ENCODE data around the gene P2RY12.

The P2RY12 gene

DNA sequence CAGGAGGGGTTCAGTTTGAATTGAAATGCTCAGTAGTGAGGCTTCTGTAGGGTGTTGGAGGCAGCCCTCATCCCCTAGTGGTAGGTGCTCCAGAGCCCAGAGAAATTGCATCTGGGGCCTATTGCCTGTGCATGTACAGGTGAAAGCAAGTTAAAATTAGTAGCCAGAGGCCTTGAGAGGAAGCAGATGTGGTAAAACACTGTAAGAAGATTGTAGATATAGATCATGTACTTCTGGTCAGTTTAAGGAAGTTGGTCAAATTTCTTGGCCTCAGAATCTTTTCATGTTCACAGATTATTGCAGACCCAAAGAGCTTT lies 41.7 kb upstream of the P2RY12 start:
- no peaks in the 10 kb centered on the region for H3K27me3 ChIP-seq (ENCODE audit: insufficient read depth, low read length, poor library complexity)
- no peak overlapping the region for H2BK5ac ChIP-seq (ENCODE audit: low read length)
- no peaks in the 10 kb centered on the region for H3K79me2 ChIP-seq (ENCODE audit: control insufficient read depth, insufficient read depth, low read length)
- no peaks in the 10 kb centered on the region for H3K79me1 ChIP-seq (ENCODE audit: low read length)
- H3K27ac ChIP-seq (ENCODE audit: low read depth, low read length) = no peak overlapping the region
- H3K23ac ChIP-seq (ENCODE audit: low read length) = no peak overlapping the region
- no peak overlapping the region for H3K56ac ChIP-seq (ENCODE audit: low read length)
- H4K8ac ChIP-seq (ENCODE audit: low read depth, low read length) = peak overlapping the region; percentile 31
- no peaks in the 10 kb centered on the region for H3K4me1 ChIP-seq (ENCODE audit: control insufficient read depth, low read depth, low read length)
- H3K18ac ChIP-seq (ENCODE audit: low read length) = peak overlapping the region; percentile 77
- no peak overlapping the region for H4K5ac ChIP-seq (ENCODE audit: low read length)
- H2AK5ac ChIP-seq (ENCODE audit: low read length) = no peak overlapping the region
- no peak overlapping the region for H2BK15ac ChIP-seq (replicated peaks; ENCODE audit: low read depth)
- peak; percentile 21 for DNase-seq
- no peaks in the 10 kb centered on the region for H3K36me3 ChIP-seq (ENCODE audit: control insufficient read depth, insufficient read depth, low read length)
- no peak overlapping the region for H3K4me3 ChIP-seq (ENCODE audit: low read length)
- H3K4me2 ChIP-seq (ENCODE audit: low read length) = no peak overlapping the region
- no peak overlapping the region for H3K4ac ChIP-seq (ENCODE audit: low read depth, low read length)
- no peak overlapping the region for H3K9ac ChIP-seq (ENCODE audit: low read length)
- no peak overlapping the region for H2BK120ac ChIP-seq (ENCODE audit: low read depth, low read length)

GRCh38 chr3:151425627-151426340 lies 41.2 kb upstream of the P2RY12 start:
- Histone ChIP-seq H3K56ac (ENCODE audit: low read length) (no peak overlapping the region), H3K79me2 (ENCODE audit: control insufficient read depth, insufficient read depth, low read length) (no peaks in the 10 kb centered on the region), H3K4me3 (ENCODE audit: low read length) (no peak overlapping the region), H2BK15ac (replicated peaks; ENCODE audit: low read depth) (no peak overlapping the region), H3K4me1 (ENCODE audit: control insufficient read depth, low read depth, low read length) (no peaks in the 10 kb centered on the region), H3K27ac (ENCODE audit: low read depth, low read length) (no peak overlapping the region), H3K27me3 (ENCODE audit: insufficient read depth, low read length, poor library complexity) (no peaks in the 10 kb centered on the region), H3K23ac (ENCODE audit: low read length) (no peak overlapping the region), H2BK5ac (ENCODE audit: low read length) (no peak overlapping the region), H2AK5ac (ENCODE audit: low read length) (no peak overlapping the region), H4K5ac (ENCODE audit: low read length) (no peak overlapping the region), H2BK120ac (ENCODE audit: low read depth, low read length) (no peak overlapping the region), H3K18ac (ENCODE audit: low read length) (peak overlapping the region; percentile 77), H3K4ac (ENCODE audit: low read depth, low read length) (no peak overlapping the region), H3K9ac (ENCODE audit: low read length) (no peak overlapping the region), H3K4me2 (ENCODE audit: low read length) (no peak overlapping the region), H3K79me1 (ENCODE audit: low read length) (no peaks in the 10 kb centered on the region), H4K8ac (ENCODE audit: low read depth, low read length) (peak overlapping the region; percentile 31), H3K36me3 (ENCODE audit: control insufficient read depth, insufficient read depth, low read length) (no peaks in the 10 kb centered on the region)
- WGBS (ENCODE audit: extremely low coverage, insufficient coverage, low lambda C conversion rate) = 100% methylated on average over 1 of the region's 4 CpGs
- DNase-seq = peak; percentile 13

DNA sequence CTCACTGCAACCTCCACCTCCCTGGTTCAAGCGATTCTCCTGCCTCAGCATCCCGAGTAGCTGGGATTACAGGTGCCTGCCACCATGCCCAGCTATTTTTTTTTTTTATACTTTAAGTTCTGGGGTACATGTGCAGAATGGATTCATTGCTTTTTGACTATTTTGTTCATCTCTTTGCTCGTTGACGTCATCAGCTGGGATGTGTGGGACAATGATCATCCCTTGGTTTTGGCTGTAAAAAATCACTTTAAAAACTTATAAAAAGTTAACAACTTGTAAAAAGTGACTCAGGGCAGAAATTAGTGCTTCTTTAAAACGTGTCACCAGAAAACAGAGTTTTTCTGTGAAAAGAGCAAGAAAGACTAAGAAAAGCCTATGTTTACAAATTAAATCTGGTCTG lies 38.5 kb upstream of the P2RY12 start:
- Histone ChIP-seq H3K4me3 (ENCODE audit: low read length) (no peak overlapping the region), H2BK120ac (ENCODE audit: low read depth, low read length) (no peak overlapping the region), H3K79me2 (ENCODE audit: control insufficient read depth, insufficient read depth, low read length) (no peaks in the 10 kb centered on the region), H3K18ac (ENCODE audit: low read length) (no peak overlapping the region), H3K23ac (ENCODE audit: low read length) (no peak overlapping the region), H2AK5ac (ENCODE audit: low read length) (no peak overlapping the region), H3K27ac (ENCODE audit: low read depth, low read length) (no peak overlapping the region), H3K4me2 (ENCODE audit: low read length) (no peak overlapping the region), H3K4ac (ENCODE audit: low read depth, low read length) (no peak overlapping the region), H3K27me3 (ENCODE audit: insufficient read depth, low read length, poor library complexity) (no peaks in the 10 kb centered on the region), H3K56ac (ENCODE audit: low read length) (no peak overlapping the region), H2BK5ac (ENCODE audit: low read length) (no peak overlapping the region), H3K36me3 (ENCODE audit: control insufficient read depth, insufficient read depth, low read length) (no peaks in the 10 kb centered on the region), H3K9ac (ENCODE audit: low read length) (no peak overlapping the region), H4K5ac (ENCODE audit: low read length) (no peak overlapping the region), H3K79me1 (ENCODE audit: low read length) (no peaks in the 10 kb centered on the region), H3K4me1 (ENCODE audit: control insufficient read depth, low read depth, low read length) (no peaks in the 10 kb centered on the region), H4K8ac (ENCODE audit: low read depth, low read length) (no peak overlapping the region), H2BK15ac (replicated peaks; ENCODE audit: low read depth) (no peak overlapping the region)
- no CpG with 5 or more reads among the region's 5 CpGs for WGBS (ENCODE audit: extremely low coverage, insufficient coverage, low lambda C conversion rate)
- no peak for DNase-seq

DNA sequence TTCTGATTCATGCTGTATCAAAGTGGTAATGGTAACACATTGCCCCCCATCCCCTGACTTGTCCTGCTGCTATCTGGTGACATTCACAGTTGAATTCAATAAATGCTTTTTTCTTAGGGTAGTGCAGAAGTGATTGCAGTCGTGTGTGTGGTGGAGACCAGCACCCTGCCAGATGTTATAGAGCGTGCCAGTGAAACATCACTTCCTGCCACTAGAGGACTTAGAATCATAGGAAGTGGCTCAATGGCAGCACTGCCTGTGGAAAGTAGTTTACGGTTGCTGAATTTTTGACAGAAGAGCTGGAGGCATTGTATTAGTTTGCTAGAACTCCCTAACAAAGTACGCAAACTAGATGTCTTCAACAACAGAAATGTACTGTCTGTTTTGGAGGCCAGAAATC lies 37.4 kb upstream of the P2RY12 start:
- H2BK15ac ChIP-seq (replicated peaks; ENCODE audit: low read depth) = no peak overlapping the region
- no peaks in the 10 kb centered on the region for H3K27me3 ChIP-seq (ENCODE audit: insufficient read depth, low read length, poor library complexity)
- H3K79me1 ChIP-seq (ENCODE audit: low read length) = no peaks in the 10 kb centered on the region
- H3K27ac ChIP-seq (ENCODE audit: low read depth, low read length) = no peak overlapping the region
- H3K79me2 ChIP-seq (ENCODE audit: control insufficient read depth, insufficient read depth, low read length) = no peaks in the 10 kb centered on the region
- H2BK120ac ChIP-seq (ENCODE audit: low read depth, low read length) = no peak overlapping the region
- no peak overlapping the region for H3K9ac ChIP-seq (ENCODE audit: low read length)
- H3K18ac ChIP-seq (ENCODE audit: low read length) = no peak overlapping the region
- peak; percentile 22 for DNase-seq
- no peak overlapping the region for H4K8ac ChIP-seq (ENCODE audit: low read depth, low read length)
- H3K56ac ChIP-seq (ENCODE audit: low read length) = no peak overlapping the region
- no peak overlapping the region for H2AK5ac ChIP-seq (ENCODE audit: low read length)
- H3K23ac ChIP-seq (ENCODE audit: low read length) = no peak overlapping the region
- no peaks in the 10 kb centered on the region for H3K4me1 ChIP-seq (ENCODE audit: control insufficient read depth, low read depth, low read length)
- H3K4me3 ChIP-seq (ENCODE audit: low read length) = no peak overlapping the region
- H3K4ac ChIP-seq (ENCODE audit: low read depth, low read length) = no peak overlapping the region
- WGBS (ENCODE audit: extremely low coverage, insufficient coverage, low lambda C conversion rate) = no CpG with 5 or more reads among the region's 4 CpGs
- H2BK5ac ChIP-seq (ENCODE audit: low read length) = no peak overlapping the region
- H4K5ac ChIP-seq (ENCODE audit: low read length) = no peak overlapping the region
- H3K36me3 ChIP-seq (ENCODE audit: control insufficient read depth, insufficient read depth, low read length) = no peaks in the 10 kb centered on the region
- no peak overlapping the region for H3K4me2 ChIP-seq (ENCODE audit: low read length)

GRCh38 chr3:151419806-151420205 lies 35.3 kb upstream of the P2RY12 start:
- no peak overlapping the region for H3K23ac ChIP-seq (ENCODE audit: low read length)
- no peak overlapping the region for H3K9ac ChIP-seq (ENCODE audit: low read length)
- no peak overlapping the region for H4K5ac ChIP-seq (ENCODE audit: low read length)
- no peak for DNase-seq
- H4K8ac ChIP-seq (ENCODE audit: low read depth, low read length) = no peak overlapping the region
- no peaks in the 10 kb centered on the region for H3K36me3 ChIP-seq (ENCODE audit: control insufficient read depth, insufficient read depth, low read length)
- no peaks in the 10 kb centered on the region for H3K27me3 ChIP-seq (ENCODE audit: insufficient read depth, low read length, poor library complexity)
- H3K18ac ChIP-seq (ENCODE audit: low read length) = no peak overlapping the region
- no peak overlapping the region for H3K4me2 ChIP-seq (ENCODE audit: low read length)
- H3K79me2 ChIP-seq (ENCODE audit: control insufficient read depth, insufficient read depth, low read length) = no peaks in the 10 kb centered on the region
- WGBS (ENCODE audit: extremely low coverage, insufficient coverage, low lambda C conversion rate) = no CpG with 5 or more reads among the region's 6 CpGs
- H2BK15ac ChIP-seq (replicated peaks; ENCODE audit: low read depth) = no peak overlapping the region
- H2BK120ac ChIP-seq (ENCODE audit: low read depth, low read length) = no peak overlapping the region
- H3K4me1 ChIP-seq (ENCODE audit: control insufficient read depth, low read depth, low read length) = no peaks in the 10 kb centered on the region
- no peak overlapping the region for H3K27ac ChIP-seq (ENCODE audit: low read depth, low read length)
- H3K4ac ChIP-seq (ENCODE audit: low read depth, low read length) = no peak overlapping the region
- no peak overlapping the region for H2BK5ac ChIP-seq (ENCODE audit: low read length)
- no peak overlapping the region for H3K4me3 ChIP-seq (ENCODE audit: low read length)
- H2AK5ac ChIP-seq (ENCODE audit: low read length) = no peak overlapping the region
- no peak overlapping the region for H3K56ac ChIP-seq (ENCODE audit: low read length)
- H3K79me1 ChIP-seq (ENCODE audit: low read length) = no peaks in the 10 kb centered on the region

GRCh38 chr3:151415289-151415688 lies 30.7 kb upstream of the P2RY12 start:
- no peak overlapping the region for H3K4me2 ChIP-seq (ENCODE audit: low read length)
- no peak overlapping the region for H3K4ac ChIP-seq (ENCODE audit: low read depth, low read length)
- no peak overlapping the region for H3K4me3 ChIP-seq (ENCODE audit: low read length)
- H2AK5ac ChIP-seq (ENCODE audit: low read length) = no peak overlapping the region
- H2BK5ac ChIP-seq (ENCODE audit: low read length) = no peak overlapping the region
- H2BK15ac ChIP-seq (replicated peaks; ENCODE audit: low read depth) = no peak overlapping the region
- no peak overlapping the region for H3K56ac ChIP-seq (ENCODE audit: low read length)
- H3K27ac ChIP-seq (ENCODE audit: low read depth, low read length) = no peak overlapping the region
- H2BK120ac ChIP-seq (ENCODE audit: low read depth, low read length) = no peak overlapping the region
- no peaks in the 10 kb centered on the region for H3K4me1 ChIP-seq (ENCODE audit: control insufficient read depth, low read depth, low read length)
- no peaks in the 10 kb centered on the region for H3K79me1 ChIP-seq (ENCODE audit: low read length)
- H4K5ac ChIP-seq (ENCODE audit: low read length) = no peak overlapping the region
- no peak overlapping the region for H3K18ac ChIP-seq (ENCODE audit: low read length)
- H3K79me2 ChIP-seq (ENCODE audit: control insufficient read depth, insufficient read depth, low read length) = no peaks in the 10 kb centered on the region
- no peak overlapping the region for H3K9ac ChIP-seq (ENCODE audit: low read length)
- WGBS (ENCODE audit: extremely low coverage, insufficient coverage, low lambda C conversion rate) = no CpG with 5 or more reads among the region's 1 CpG
- no peaks in the 10 kb centered on the region for H3K27me3 ChIP-seq (ENCODE audit: insufficient read depth, low read length, poor library complexity)
- H4K8ac ChIP-seq (ENCODE audit: low read depth, low read length) = no peak overlapping the region
- DNase-seq = no peak
- no peak overlapping the region for H3K23ac ChIP-seq (ENCODE audit: low read length)
- no peaks in the 10 kb centered on the region for H3K36me3 ChIP-seq (ENCODE audit: control insufficient read depth, insufficient read depth, low read length)

All from mesendoderm (in vitro differentiated cells).